ENCODE measurements around the gene GPR156. TPM values are rescaled to one million over a fixed set of nuclear protein-coding genes. Genes with fewer than 3 reads are reported as not detected.
A peak's percentile ranks its signal among the peaks of the same experiment; 100 is the strongest.

The GPR156 gene
- polyA plus RNA-seq, 1 donor (not counting 4 experiments of a cell fraction or from before 2014, with no cell fraction given) = 0.17 TPM

- Histone ChIP-seq H3K27me3 (ENCODE audit: control insufficient read depth, extremely low read depth, insufficient read depth, low read length) (no peaks in the 10 kb centered on the region), H3K9ac (ENCODE audit: control insufficient read depth, extremely low read depth, insufficient read depth, low read length) (peak overlapping the region; percentile 63), H3K9me1 (ENCODE audit: control insufficient read depth, extremely low read depth, insufficient read depth, low read length) (no peaks in the 10 kb centered on the region), H3K4me2 (ENCODE audit: control insufficient read depth, extremely low read depth, insufficient read depth, low read depth, low read length) (peak overlapping the region; percentile 68), H3K36me3 (ENCODE audit: control insufficient read depth in 2 of 2, extremely low read depth in 1 of 2, insufficient read depth in 2 of 2, low read length in 2 of 2) (no peaks in the 10 kb centered on the region), H3K4me3 (ENCODE audit: control insufficient read depth in 2 of 3, extremely low read depth in 1 of 3, insufficient read depth in 2 of 3, low read depth in 1 of 3, low read length in 3 of 3) (peak overlapping the region in 1 of 3 experiments; percentile 22), H4K20me1 (ENCODE audit: control insufficient read depth, extremely low read depth, insufficient read depth, low read length) (no peaks in the 10 kb centered on the region), H3K79me2 (ENCODE audit: control insufficient read depth, insufficient read depth, low read length) (peaks cover 4% of the 10 kb centered on the region), H2AFZ (ENCODE audit: control insufficient read depth, low read length) (no peak overlapping the region), H3K27ac (ENCODE audit: control insufficient read depth, insufficient read depth, low read length) (peak overlapping the region; percentile 96), H3K4me1 (ENCODE audit: control insufficient read depth, extremely low read depth, insufficient read depth, low read length) (peaks cover 52% of the 10 kb centered on the region), H3K9me3 (ENCODE audit: control insufficient read depth, low read depth, low read length) (no peaks in the 10 kb centered on the region)
- TF ChIP-seq CTCF (optimal IDR thresholded peaks at IDR 0.05 in 1 of 3, IDR thresholded peaks at IDR 0.05 in 1 of 3, conservative IDR thresholded peaks at IDR 0.05 in 1 of 3; ENCODE audit: extremely low read depth in 1 of 3, insufficient read depth in 2 of 3, low read length in 3 of 3) = no peak
- TF ChIP-seq EZH2 (IDR thresholded peaks at IDR 0.05; ENCODE audit: low read length) = no peak
- DNase-seq (ENCODE audit: low read depth, low spot score) (peak; percentile 92), FAIRE-seq (peak; percentile 96)
- dilution Hi-C loops (cut with MboI; ENCODE audit: extremely low pct_ligation_motif_present, low sequenced_read_pairs) = no loop called here
Measured at GRCh38 chr3:120145542-120146285, 139.3 kb downstream of the GPR156 start.

GRCh38 chr3:120144267-120144666 lies 140.8 kb downstream of the GPR156 start:
- H3K9me3 ChIP-seq (ENCODE audit: control insufficient read depth, low read depth, low read length) = no peaks in the 10 kb centered on the region
- peaks cover 52% of the 10 kb centered on the region for H3K4me1 ChIP-seq (ENCODE audit: control insufficient read depth, extremely low read depth, insufficient read depth, low read length)
- H3K27ac ChIP-seq (ENCODE audit: control insufficient read depth, insufficient read depth, low read length) = peak overlapping the region; percentile 96
- TF ChIP-seq EZH2 (IDR thresholded peaks at IDR 0.05; ENCODE audit: low read length) (no peak), CTCF (optimal IDR thresholded peaks at IDR 0.05 in 1 of 3, IDR thresholded peaks at IDR 0.05 in 1 of 3, conservative IDR thresholded peaks at IDR 0.05 in 1 of 3; ENCODE audit: extremely low read depth in 1 of 3, insufficient read depth in 2 of 3, low read length in 3 of 3) (peak in 1 of 3 experiments; percentile 67)
- dilution Hi-C loops (cut with MboI; ENCODE audit: extremely low pct_ligation_motif_present, low sequenced_read_pairs) = no loop called here
- H3K4me2 ChIP-seq (ENCODE audit: control insufficient read depth, extremely low read depth, insufficient read depth, low read depth, low read length) = peak overlapping the region; percentile 20
- DNase-seq (ENCODE audit: low read depth, low spot score) = peak; percentile 58
- no peaks in the 10 kb centered on the region for H4K20me1 ChIP-seq (ENCODE audit: control insufficient read depth, extremely low read depth, insufficient read depth, low read length)
- H3K9me1 ChIP-seq (ENCODE audit: control insufficient read depth, extremely low read depth, insufficient read depth, low read length) = no peaks in the 10 kb centered on the region
- H3K4me3 ChIP-seq (ENCODE audit: control insufficient read depth in 2 of 3, extremely low read depth in 1 of 3, insufficient read depth in 2 of 3, low read depth in 1 of 3, low read length in 3 of 3) = no peak overlapping the region
- H3K79me2 ChIP-seq (ENCODE audit: control insufficient read depth, insufficient read depth, low read length) = peaks cover 4% of the 10 kb centered on the region
- peak; percentile 66 for FAIRE-seq
- no peak overlapping the region for H2AFZ ChIP-seq (ENCODE audit: control insufficient read depth, low read length)
- no peaks in the 10 kb centered on the region for H3K36me3 ChIP-seq (ENCODE audit: control insufficient read depth in 2 of 2, extremely low read depth in 1 of 2, insufficient read depth in 2 of 2, low read length in 2 of 2)
- no peaks in the 10 kb centered on the region for H3K27me3 ChIP-seq (ENCODE audit: control insufficient read depth, extremely low read depth, insufficient read depth, low read length)
- H3K9ac ChIP-seq (ENCODE audit: control insufficient read depth, extremely low read depth, insufficient read depth, low read length) = peak overlapping the region; percentile 34

All from keratinocyte (primary cell).